Measurements from ENCODE around the gene ZNF398.

GRCh38 chr7:149197675-149198074 lies 50.4 kb downstream of the ZNF398 start:
- TF ChIP-seq, protein P1, sequence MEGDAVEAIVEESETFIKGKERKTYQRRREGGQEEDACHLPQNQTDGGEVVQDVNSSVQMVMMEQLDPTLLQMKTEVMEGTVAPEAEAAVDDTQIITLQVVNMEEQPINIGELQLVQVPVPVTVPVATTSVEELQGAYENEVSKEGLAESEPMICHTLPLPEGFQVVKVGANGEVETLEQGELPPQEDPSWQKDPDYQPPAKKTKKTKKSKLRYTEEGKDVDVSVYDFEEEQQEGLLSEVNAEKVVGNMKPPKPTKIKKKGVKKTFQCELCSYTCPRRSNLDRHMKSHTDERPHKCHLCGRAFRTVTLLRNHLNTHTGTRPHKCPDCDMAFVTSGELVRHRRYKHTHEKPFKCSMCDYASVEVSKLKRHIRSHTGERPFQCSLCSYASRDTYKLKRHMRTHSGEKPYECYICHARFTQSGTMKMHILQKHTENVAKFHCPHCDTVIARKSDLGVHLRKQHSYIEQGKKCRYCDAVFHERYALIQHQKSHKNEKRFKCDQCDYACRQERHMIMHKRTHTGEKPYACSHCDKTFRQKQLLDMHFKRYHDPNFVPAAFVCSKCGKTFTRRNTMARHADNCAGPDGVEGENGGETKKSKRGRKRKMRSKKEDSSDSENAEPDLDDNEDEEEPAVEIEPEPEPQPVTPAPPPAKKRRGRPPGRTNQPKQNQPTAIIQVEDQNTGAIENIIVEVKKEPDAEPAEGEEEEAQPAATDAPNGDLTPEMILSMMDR (IDR thresholded peaks at IDR 0.05; ENCODE audit: poor library complexity, severe bottlenecking): no peak
- TF ChIP-seq POLR2AphosphoS5 (IDR thresholded peaks at IDR 0.05) (no peak), RAD21 (conservative IDR thresholded peaks at IDR 0.05) (no peak), MXI1 (conservative IDR thresholded peaks at IDR 0.05; ENCODE audit: poor library complexity, severe bottlenecking) (no peak), EP300 (conservative IDR thresholded peaks at IDR 0.05; ENCODE audit: poor library complexity, severe bottlenecking) (no peak), EZH2 (IDR thresholded peaks at IDR 0.05; ENCODE audit: borderline replicate concordance, insufficient read depth, low read length, poor library complexity, severe bottlenecking) (no peak), TAF1 (IDR thresholded peaks at IDR 0.05; ENCODE audit: low read depth) (no peak), SMC3 (conservative IDR thresholded peaks at IDR 0.05; ENCODE audit: poor library complexity) (no peak)
- TF ChIP-seq, protein P2, sequence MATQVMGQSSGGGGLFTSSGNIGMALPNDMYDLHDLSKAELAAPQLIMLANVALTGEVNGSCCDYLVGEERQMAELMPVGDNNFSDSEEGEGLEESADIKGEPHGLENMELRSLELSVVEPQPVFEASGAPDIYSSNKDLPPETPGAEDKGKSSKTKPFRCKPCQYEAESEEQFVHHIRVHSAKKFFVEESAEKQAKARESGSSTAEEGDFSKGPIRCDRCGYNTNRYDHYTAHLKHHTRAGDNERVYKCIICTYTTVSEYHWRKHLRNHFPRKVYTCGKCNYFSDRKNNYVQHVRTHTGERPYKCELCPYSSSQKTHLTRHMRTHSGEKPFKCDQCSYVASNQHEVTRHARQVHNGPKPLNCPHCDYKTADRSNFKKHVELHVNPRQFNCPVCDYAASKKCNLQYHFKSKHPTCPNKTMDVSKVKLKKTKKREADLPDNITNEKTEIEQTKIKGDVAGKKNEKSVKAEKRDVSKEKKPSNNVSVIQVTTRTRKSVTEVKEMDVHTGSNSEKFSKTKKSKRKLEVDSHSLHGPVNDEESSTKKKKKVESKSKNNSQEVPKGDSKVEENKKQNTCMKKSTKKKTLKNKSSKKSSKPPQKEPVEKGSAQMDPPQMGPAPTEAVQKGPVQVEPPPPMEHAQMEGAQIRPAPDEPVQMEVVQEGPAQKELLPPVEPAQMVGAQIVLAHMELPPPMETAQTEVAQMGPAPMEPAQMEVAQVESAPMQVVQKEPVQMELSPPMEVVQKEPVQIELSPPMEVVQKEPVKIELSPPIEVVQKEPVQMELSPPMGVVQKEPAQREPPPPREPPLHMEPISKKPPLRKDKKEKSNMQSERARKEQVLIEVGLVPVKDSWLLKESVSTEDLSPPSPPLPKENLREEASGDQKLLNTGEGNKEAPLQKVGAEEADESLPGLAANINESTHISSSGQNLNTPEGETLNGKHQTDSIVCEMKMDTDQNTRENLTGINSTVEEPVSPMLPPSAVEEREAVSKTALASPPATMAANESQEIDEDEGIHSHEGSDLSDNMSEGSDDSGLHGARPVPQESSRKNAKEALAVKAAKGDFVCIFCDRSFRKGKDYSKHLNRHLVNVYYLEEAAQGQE (IDR thresholded peaks at IDR 0.05; ENCODE audit: borderline replicate concordance): no peak
